ENCODE data around the gene ARL8B.
A peak's percentile ranks its signal among the peaks of the same experiment; 100 is the strongest.

Gene ARL8B

GRCh38 chr3:5133239-5134018 lies 11.3 kb downstream of the ARL8B start:
- Histone ChIP-seq H3K4me1 (ENCODE audit: control insufficient read depth, insufficient read depth, low read length) (peaks cover 29% of the 10 kb centered on the region), H3K27me3 (ENCODE audit: control insufficient read depth, insufficient read depth, low read length) (no peaks in the 10 kb centered on the region), H3K4me3 (ENCODE audit: low read depth, low read length) (no peak overlapping the region), H3K27ac (ENCODE audit: low read depth, low read length) (peak overlapping the region; percentile 50), H3K9ac (ENCODE audit: low read length) (peak overlapping the region; percentile 2), H3K36me3 (ENCODE audit: control insufficient read depth, insufficient read depth, low read length) (no peaks in the 10 kb centered on the region; the same call in 1 of the 2 replicates), H3K9me3 (ENCODE audit: control insufficient read depth, insufficient read depth, low read depth, low read length) (no peaks in the 10 kb centered on the region)

DNA sequence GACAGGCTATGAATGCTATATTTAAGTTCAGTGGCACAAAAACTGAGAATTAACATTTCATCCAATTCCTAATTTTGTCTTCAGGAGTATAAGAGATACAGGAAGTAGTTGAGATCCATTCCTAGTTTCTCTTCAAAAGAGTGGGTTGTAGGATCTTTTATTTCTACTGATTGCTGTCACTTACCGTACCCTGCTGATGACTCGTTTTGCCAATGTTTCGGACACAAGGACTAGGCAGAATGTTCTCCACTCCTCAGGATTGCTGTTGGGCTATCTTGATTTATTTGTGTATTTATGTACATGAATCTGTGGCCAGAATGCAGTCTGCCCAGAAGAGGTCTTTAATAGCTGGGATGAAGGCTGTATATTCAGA lies 11.9 kb downstream of the ARL8B start:
- Histone ChIP-seq H3K9ac (ENCODE audit: low read length) (no peak overlapping the region), H3K36me3 (ENCODE audit: control insufficient read depth, insufficient read depth, low read length) (no peaks in the 10 kb centered on the region; the same call in 1 of the 2 replicates), H3K9me3 (ENCODE audit: control insufficient read depth, insufficient read depth, low read depth, low read length) (no peaks in the 10 kb centered on the region), H3K4me1 (ENCODE audit: control insufficient read depth, insufficient read depth, low read length) (peaks cover 29% of the 10 kb centered on the region), H3K27me3 (ENCODE audit: control insufficient read depth, insufficient read depth, low read length) (no peaks in the 10 kb centered on the region), H3K4me3 (ENCODE audit: low read depth, low read length) (no peak overlapping the region), H3K27ac (ENCODE audit: low read depth, low read length) (0 out of 2 replicates have a peak overlapping the region, but pooled peaks have one; percentile 46)

GRCh38 chr3:5134499-5134898 lies 12.4 kb downstream of the ARL8B start:
- Histone ChIP-seq H3K9me3 (ENCODE audit: control insufficient read depth, insufficient read depth, low read depth, low read length) (no peaks in the 10 kb centered on the region), H3K9ac (ENCODE audit: low read length) (no peak overlapping the region), H3K27me3 (ENCODE audit: control insufficient read depth, insufficient read depth, low read length) (no peaks in the 10 kb centered on the region), H3K4me1 (ENCODE audit: control insufficient read depth, insufficient read depth, low read length) (peaks cover 29% of the 10 kb centered on the region), H3K36me3 (ENCODE audit: control insufficient read depth, insufficient read depth, low read length) (no peaks in the 10 kb centered on the region; the same call in 1 of the 2 replicates), H3K27ac (ENCODE audit: low read depth, low read length) (no peak overlapping the region), H3K4me3 (ENCODE audit: low read depth, low read length) (no peak overlapping the region)

- Histone ChIP-seq H3K9ac (ENCODE audit: low read length) (no peak overlapping the region), H3K27ac (ENCODE audit: low read depth, low read length) (0 out of 2 replicates have a peak overlapping the region, but pooled peaks have one; percentile 53), H3K27me3 (ENCODE audit: control insufficient read depth, insufficient read depth, low read length) (no peaks in the 10 kb centered on the region), H3K9me3 (ENCODE audit: control insufficient read depth, insufficient read depth, low read depth, low read length) (no peaks in the 10 kb centered on the region), H3K36me3 (ENCODE audit: control insufficient read depth, insufficient read depth, low read length) (no peaks in the 10 kb centered on the region), H3K4me1 (ENCODE audit: control insufficient read depth, insufficient read depth, low read length) (peaks cover 29% of the 10 kb centered on the region), H3K4me3 (ENCODE audit: low read depth, low read length) (no peak overlapping the region)
Observed at GRCh38 chr3:5136211-5136918, 14.3 kb downstream of the ARL8B start.

DNA sequence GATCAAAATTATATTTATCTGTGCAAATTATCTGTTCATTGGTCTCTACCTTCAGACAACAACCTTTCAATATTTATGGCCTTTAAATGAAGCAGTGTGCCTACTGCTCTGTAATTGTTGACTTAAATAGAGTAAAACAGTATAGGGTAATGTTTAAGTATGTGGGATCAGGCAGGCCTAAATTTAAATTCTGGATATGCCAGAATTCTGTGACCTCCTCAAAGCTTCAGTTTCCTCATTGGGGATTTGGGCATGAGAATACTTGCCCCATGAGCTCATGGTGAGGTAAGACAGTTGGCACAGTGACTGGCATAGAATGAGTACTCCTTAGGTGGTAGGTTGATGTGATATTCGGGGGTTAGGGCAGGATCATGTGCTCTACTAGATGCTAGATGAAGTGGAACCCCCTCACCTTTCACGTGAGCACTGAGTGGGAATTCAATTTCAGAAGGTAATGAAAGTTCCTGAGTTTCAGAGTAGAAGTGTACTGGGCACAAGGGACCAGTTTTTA lies 14.9 kb downstream of the ARL8B start:
- no peaks in the 10 kb centered on the region for H3K36me3 ChIP-seq (ENCODE audit: control insufficient read depth, insufficient read depth, low read length)
- H3K4me3 ChIP-seq (ENCODE audit: low read depth, low read length), result no peak overlapping the region
- no peaks in the 10 kb centered on the region for H3K27me3 ChIP-seq (ENCODE audit: control insufficient read depth, insufficient read depth, low read length)
- H3K27ac ChIP-seq (ENCODE audit: low read depth, low read length), result 0 out of 2 replicates have a peak overlapping the region, but pooled peaks have one; percentile 53
- no peak overlapping the region for H3K9ac ChIP-seq (ENCODE audit: low read length)
- H3K9me3 ChIP-seq (ENCODE audit: control insufficient read depth, insufficient read depth, low read depth, low read length), result peaks cover 2% of the 10 kb centered on the region; the same call in 1 of the 2 replicates
- H3K4me1 ChIP-seq (ENCODE audit: control insufficient read depth, insufficient read depth, low read length), result peaks cover 29% of the 10 kb centered on the region

GRCh38 chr3:5138214-5138981 lies 16.3 kb downstream of the ARL8B start:
- no peak overlapping the region for H3K4me3 ChIP-seq (ENCODE audit: low read depth, low read length)
- H3K27ac ChIP-seq (ENCODE audit: low read depth, low read length), result no peak overlapping the region
- peaks cover 6% of the 10 kb centered on the region for H3K9me3 ChIP-seq (ENCODE audit: control insufficient read depth, insufficient read depth, low read depth, low read length)
- no peak overlapping the region for H3K9ac ChIP-seq (ENCODE audit: low read length)
- H3K4me1 ChIP-seq (ENCODE audit: control insufficient read depth, insufficient read depth, low read length), result peaks cover 19% of the 10 kb centered on the region
- no peaks in the 10 kb centered on the region for H3K36me3 ChIP-seq (ENCODE audit: control insufficient read depth, insufficient read depth, low read length)
- H3K27me3 ChIP-seq (ENCODE audit: control insufficient read depth, insufficient read depth, low read length), result no peaks in the 10 kb centered on the region

GRCh38 chr3:5140230-5140621 lies 18.1 kb downstream of the ARL8B start:
- Histone ChIP-seq H3K27ac (ENCODE audit: low read depth, low read length) (no peak overlapping the region), H3K4me1 (ENCODE audit: control insufficient read depth, insufficient read depth, low read length) (peaks cover 4% of the 10 kb centered on the region; the same call in 1 of the 2 replicates), H3K9me3 (ENCODE audit: control insufficient read depth, insufficient read depth, low read depth, low read length) (peaks cover 22% of the 10 kb centered on the region), H3K4me3 (ENCODE audit: low read depth, low read length) (no peak overlapping the region), H3K36me3 (ENCODE audit: control insufficient read depth, insufficient read depth, low read length) (no peaks in the 10 kb centered on the region), H3K27me3 (ENCODE audit: control insufficient read depth, insufficient read depth, low read length) (no peaks in the 10 kb centered on the region), H3K9ac (ENCODE audit: low read length) (no peak overlapping the region)

DNA sequence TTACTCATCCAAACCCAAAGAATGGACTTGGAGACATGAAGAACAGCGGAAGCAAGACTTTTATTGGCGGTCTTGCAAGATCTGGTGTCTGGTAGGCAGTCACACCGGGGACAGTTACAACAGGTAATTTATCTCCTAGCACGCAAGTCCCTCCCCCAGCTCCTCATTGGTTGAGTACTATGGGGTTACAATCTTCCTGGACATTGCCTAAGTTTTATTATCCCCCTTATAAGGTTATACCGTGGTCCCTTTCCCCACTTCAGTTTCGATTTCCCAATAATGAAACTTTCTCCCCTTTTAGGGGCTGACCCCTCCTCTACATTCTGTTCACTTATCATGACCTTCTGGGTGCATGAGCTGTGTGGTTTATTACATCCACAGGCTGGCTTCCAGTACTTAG lies 18.7 kb downstream of the ARL8B start:
- Histone ChIP-seq H3K4me3 (ENCODE audit: low read depth, low read length) (no peak overlapping the region), H3K36me3 (ENCODE audit: control insufficient read depth, insufficient read depth, low read length) (no peaks in the 10 kb centered on the region), H3K4me1 (ENCODE audit: control insufficient read depth, insufficient read depth, low read length) (peaks cover 4% of the 10 kb centered on the region; the same call in 1 of the 2 replicates), H3K27me3 (ENCODE audit: control insufficient read depth, insufficient read depth, low read length) (no peaks in the 10 kb centered on the region), H3K9ac (ENCODE audit: low read length) (no peak overlapping the region), H3K9me3 (ENCODE audit: control insufficient read depth, insufficient read depth, low read depth, low read length) (peaks cover 22% of the 10 kb centered on the region), H3K27ac (ENCODE audit: low read depth, low read length) (no peak overlapping the region)

GRCh38 chr3:5141760-5142159 lies 19.7 kb downstream of the ARL8B start:
- Histone ChIP-seq H3K9me3 (ENCODE audit: control insufficient read depth, insufficient read depth, low read depth, low read length) (peaks cover 26% of the 10 kb centered on the region), H3K27ac (ENCODE audit: low read depth, low read length) (no peak overlapping the region), H3K4me3 (ENCODE audit: low read depth, low read length) (no peak overlapping the region), H3K4me1 (ENCODE audit: control insufficient read depth, insufficient read depth, low read length) (peaks cover 3% of the 10 kb centered on the region; the same call in 1 of the 2 replicates), H3K9ac (ENCODE audit: low read length) (no peak overlapping the region), H3K27me3 (ENCODE audit: control insufficient read depth, insufficient read depth, low read length) (no peaks in the 10 kb centered on the region), H3K36me3 (ENCODE audit: control insufficient read depth, insufficient read depth, low read length) (no peaks in the 10 kb centered on the region; the same call in 1 of the 2 replicates)

DNA sequence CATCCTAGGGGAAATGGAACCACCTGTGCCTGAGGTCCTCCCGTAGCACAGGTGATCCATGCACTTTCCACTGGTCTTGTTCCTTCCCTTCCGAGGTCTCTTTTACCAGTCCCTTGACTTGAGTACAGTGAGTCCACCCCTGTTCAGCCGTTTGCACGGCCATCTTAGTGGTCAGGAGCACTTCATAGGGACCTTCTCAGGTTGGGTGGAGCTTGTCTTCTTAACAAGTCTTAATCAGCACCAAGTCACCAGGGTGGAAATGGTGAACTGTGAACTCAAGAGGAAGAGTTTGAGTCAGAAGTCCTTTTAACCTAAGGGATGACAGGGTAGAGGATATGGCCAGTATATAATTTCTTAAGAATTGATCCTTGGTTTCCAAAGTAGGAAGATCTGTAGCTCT lies 21.4 kb downstream of the ARL8B start:
- H3K36me3 ChIP-seq (ENCODE audit: control insufficient read depth, insufficient read depth, low read length), result no peaks in the 10 kb centered on the region; the same call in 1 of the 2 replicates
- H3K4me3 ChIP-seq (ENCODE audit: low read depth, low read length), result no peak overlapping the region
- no peaks in the 10 kb centered on the region for H3K27me3 ChIP-seq (ENCODE audit: control insufficient read depth, insufficient read depth, low read length)
- no peaks in the 10 kb centered on the region for H3K4me1 ChIP-seq (ENCODE audit: control insufficient read depth, insufficient read depth, low read length)
- H3K9me3 ChIP-seq (ENCODE audit: control insufficient read depth, insufficient read depth, low read depth, low read length), result peaks cover 32% of the 10 kb centered on the region
- no peak overlapping the region for H3K9ac ChIP-seq (ENCODE audit: low read length)
- no peak overlapping the region for H3K27ac ChIP-seq (ENCODE audit: low read depth, low read length)

Data from HUES6 (cell line).